Brain microvascular endothelial cell (primary cell): ENCODE measurements around the gene TRPV2.

Source experiments
- DNase-seq: peaks from one replicate; pipeline ENCODE4 v3.0.0-alpha.2; 2020
- H3K27ac ChIP-seq: fragments of 250-450 bp; sonication (Bioruptor Pico); 2 replicates; pipeline ENCODE4 v1.5.1; 2020; ENCODE audit warnings: mild to moderate bottlenecking, moderate library complexity
- H3K27me3 ChIP-seq: fragments of 250-450 bp; sonication (Bioruptor Pico); replicated peaks from 2 replicates; pipeline ENCODE4 v1.5.1; 2020; ENCODE audit warnings: mild to moderate bottlenecking
- H3K36me3 ChIP-seq: fragments of 250-450 bp; sonication (Bioruptor Pico); replicated peaks from 2 replicates; pipeline ENCODE4 v1.5.1; 2020; ENCODE audit warnings: mild to moderate bottlenecking
- H3K4me3 ChIP-seq: 2 replicates; pipeline ENCODE4 v1.5.1; 2011; ENCODE audit warnings: low read depth, mild to moderate bottlenecking, control low read depth, low read length, moderate library complexity
- in situ Hi-C: cut with HindIII; loops from 2 replicates; pipeline ENCODE4 v1.10.0; 2017; ENCODE audit warnings: low sequenced_read_pairs, low pct_ligation_motif_present
- TF ChIP-seq, protein P1 (sequence below): IDR thresholded peaks from 2 replicates; pipeline ENCODE4 v1.5.1; 2011; ENCODE audit warnings: low read depth, mild to moderate bottlenecking, moderate library complexity, low read length, control low read depth, inconsistent platforms; ENCODE audit errors: missing control alignments

TRPV2 gene

DNA sequence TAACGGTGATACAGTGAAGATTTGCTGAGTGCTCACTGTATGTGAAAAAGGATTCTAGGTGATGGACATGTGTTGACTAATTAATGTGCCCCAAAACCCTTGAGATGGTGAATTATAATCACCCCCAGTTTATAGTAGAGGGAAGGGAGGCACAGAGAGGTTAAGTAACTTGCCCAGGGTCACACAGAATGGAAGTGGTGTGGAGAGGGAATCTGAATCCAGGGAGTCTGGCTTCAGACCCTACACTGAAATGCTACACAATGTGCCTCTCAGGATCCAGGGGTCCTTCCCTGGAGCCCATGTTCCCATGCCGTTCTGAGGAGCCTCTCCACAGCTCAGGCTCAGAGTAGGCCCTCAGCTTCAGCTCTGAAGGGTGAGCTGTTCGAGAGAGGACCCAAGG lies 11.6 kb downstream of the TRPV2 start:
- TF ChIP-seq, protein P1, sequence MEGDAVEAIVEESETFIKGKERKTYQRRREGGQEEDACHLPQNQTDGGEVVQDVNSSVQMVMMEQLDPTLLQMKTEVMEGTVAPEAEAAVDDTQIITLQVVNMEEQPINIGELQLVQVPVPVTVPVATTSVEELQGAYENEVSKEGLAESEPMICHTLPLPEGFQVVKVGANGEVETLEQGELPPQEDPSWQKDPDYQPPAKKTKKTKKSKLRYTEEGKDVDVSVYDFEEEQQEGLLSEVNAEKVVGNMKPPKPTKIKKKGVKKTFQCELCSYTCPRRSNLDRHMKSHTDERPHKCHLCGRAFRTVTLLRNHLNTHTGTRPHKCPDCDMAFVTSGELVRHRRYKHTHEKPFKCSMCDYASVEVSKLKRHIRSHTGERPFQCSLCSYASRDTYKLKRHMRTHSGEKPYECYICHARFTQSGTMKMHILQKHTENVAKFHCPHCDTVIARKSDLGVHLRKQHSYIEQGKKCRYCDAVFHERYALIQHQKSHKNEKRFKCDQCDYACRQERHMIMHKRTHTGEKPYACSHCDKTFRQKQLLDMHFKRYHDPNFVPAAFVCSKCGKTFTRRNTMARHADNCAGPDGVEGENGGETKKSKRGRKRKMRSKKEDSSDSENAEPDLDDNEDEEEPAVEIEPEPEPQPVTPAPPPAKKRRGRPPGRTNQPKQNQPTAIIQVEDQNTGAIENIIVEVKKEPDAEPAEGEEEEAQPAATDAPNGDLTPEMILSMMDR, result no peak
- in situ Hi-C loops, result no loop called here
- DNase-seq, result no peak

DNA sequence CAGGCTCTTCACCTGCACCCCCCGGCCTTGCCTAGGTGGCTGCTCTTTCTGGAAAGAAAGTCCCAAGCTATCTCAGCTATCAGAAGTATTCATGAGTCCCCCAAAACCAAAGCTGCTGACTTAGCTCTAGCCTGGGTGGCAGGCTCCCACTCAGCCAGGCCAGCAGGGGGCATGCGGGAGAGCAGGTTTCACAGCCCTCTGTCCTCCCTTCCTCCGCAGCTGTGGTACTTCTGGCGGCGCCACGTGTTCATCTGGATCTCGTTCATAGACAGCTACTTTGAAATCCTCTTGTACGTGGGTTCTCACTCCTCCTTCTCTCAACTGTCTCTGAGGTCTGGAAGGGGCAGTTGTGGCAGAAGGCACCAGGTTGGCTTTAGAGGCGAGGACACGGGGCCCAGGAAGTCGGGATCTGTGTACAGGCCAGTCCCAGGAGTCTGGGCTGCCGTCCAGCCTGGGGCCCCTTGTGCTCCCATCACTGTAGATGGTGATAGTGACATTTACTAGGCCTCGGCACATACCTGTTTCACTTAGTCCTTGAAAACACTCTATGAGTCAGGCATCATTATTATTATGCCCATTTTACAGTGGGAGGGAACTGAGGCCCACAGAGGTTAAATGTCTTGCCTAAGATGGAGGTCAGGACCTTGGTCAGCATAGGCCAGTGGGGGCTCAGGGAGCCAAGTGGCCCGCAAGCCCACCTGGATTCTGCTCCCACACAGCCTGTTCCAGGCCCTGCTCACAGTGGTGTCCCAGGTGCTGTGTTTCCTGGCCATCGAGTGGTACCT lies 12.9 kb downstream of the TRPV2 start:
- H3K4me3 ChIP-seq, result no peak overlapping the region
- in situ Hi-C loops, result no loop called here
- H3K27ac ChIP-seq, result no peak overlapping the region
- TF ChIP-seq, protein P1, result peak; percentile 90
- no peak for DNase-seq
- H3K27me3 ChIP-seq, result no peaks in the 10 kb centered on the region
- peaks cover 75% of the 10 kb centered on the region for H3K36me3 ChIP-seq

More for the DNA sequence above, 11.6 kb downstream of the TRPV2 start:
- Histone ChIP-seq H3K27me3 (no peaks in the 10 kb centered on the region), H3K4me3 (no peak overlapping the region), H3K27ac (no peak overlapping the region), H3K36me3 (peaks cover 80% of the 10 kb centered on the region)

DNA sequence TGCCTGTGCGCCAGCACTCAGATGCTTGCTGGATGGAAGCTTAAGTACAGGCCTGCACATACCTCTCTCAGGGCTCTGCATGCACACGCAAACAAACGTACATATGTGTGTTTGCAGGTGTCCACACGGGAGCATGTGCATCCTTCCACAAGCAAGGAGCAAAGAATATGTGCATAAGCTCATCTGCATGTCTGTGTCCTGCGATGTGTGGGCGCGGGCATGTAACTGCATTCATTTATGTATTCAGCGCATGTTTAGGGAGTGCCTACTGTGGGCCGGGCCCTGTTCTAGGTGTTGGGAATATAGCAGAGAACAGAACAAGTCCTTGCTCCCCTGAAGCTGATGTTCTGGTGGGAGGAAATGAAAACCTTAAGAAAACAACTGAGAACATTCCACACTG lies 13.7 kb downstream of the TRPV2 start:
- in situ Hi-C loops, result no loop called here
- no peak for DNase-seq
- Histone ChIP-seq H3K36me3 (peaks cover 76% of the 10 kb centered on the region), H3K4me3 (no peak overlapping the region), H3K27me3 (no peaks in the 10 kb centered on the region), H3K27ac (no peak overlapping the region)
- TF ChIP-seq, protein P1, result no peak

DNA sequence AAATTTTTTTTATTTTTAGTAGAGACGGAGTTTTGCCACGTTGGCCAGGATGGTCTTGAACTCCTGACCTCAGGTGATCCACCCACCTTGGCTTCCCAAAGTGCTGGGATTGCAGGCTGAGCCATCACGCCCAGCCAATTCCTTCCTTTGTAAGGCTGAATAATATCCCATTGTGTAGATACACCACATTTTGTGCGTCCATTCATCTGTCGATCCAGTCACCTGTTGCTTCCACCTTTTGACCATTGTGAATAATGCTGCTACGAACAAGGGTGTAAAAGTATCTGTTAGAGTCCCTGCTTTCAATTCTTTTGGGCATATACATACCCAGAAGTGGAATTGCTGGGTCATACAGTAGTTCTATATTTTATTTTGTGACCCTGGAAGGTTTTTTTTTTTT lies 15.3 kb downstream of the TRPV2 start:
- Histone ChIP-seq H3K27ac (no peak overlapping the region), H3K36me3 (peaks cover 67% of the 10 kb centered on the region), H3K27me3 (no peaks in the 10 kb centered on the region), H3K4me3 (no peak overlapping the region)
- TF ChIP-seq, protein P1, result no peak
- no peak for DNase-seq
- in situ Hi-C loops, result no loop called here

DNA sequence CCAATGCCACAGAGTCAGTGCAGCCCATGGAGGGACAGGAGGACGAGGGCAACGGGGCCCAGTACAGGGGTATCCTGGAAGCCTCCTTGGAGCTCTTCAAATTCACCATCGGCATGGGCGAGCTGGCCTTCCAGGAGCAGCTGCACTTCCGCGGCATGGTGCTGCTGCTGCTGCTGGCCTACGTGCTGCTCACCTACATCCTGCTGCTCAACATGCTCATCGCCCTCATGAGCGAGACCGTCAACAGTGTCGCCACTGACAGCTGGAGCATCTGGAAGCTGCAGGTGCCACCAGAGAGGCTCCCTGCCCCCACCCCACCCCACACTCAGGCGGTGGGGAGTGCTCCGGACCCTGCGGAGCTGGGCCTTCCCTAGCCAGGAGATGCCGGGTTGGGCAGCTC lies 16.6 kb downstream of the TRPV2 start:
- TF ChIP-seq, protein P1, result no peak
- Histone ChIP-seq H3K36me3 (peaks cover 53% of the 10 kb centered on the region), H3K4me3 (no peak overlapping the region), H3K27ac (no peak overlapping the region), H3K27me3 (no peaks in the 10 kb centered on the region)
- DNase-seq, result no peak
- in situ Hi-C loops, result no loop called here

GRCh38 chr17:16433514-16433913 lies 18.1 kb downstream of the TRPV2 start:
- Histone ChIP-seq H3K36me3 (peaks cover 38% of the 10 kb centered on the region), H3K27me3 (no peaks in the 10 kb centered on the region), H3K27ac (no peak overlapping the region), H3K4me3 (no peak overlapping the region)
- in situ Hi-C loops, result no loop called here
- TF ChIP-seq, protein P1, result no peak
- DNase-seq, result no peak
